MM.1S (cell line): Measurements from ENCODE around the gene IL20RB.

Source experiments
- DNase-seq: peaks from one replicate; pipeline ENCODE4 v3.0.0-alpha.2; 2015
- H2AFZ ChIP-seq: fragments of 300-600 bp; sonication (generic); 2 replicates; pipeline ENCODE4 v1.6.0; 2016; ENCODE audit warnings: antibody characterized with exemption, low read length
- H3F3A ChIP-seq: fragments of 300-600 bp; sonication (generic); 2 replicates; pipeline ENCODE4 v1.6.1; 2016; ENCODE audit warnings: mild to moderate bottlenecking, antibody characterized with exemption, low read length, moderate library complexity, mixed read lengths; ENCODE audit not compliant: insufficient read depth
- H3K27ac ChIP-seq: fragments of 300-600 bp; sonication (generic); 2 replicates; pipeline ENCODE4 v1.5.1; 2016; ENCODE audit warnings: mild to moderate bottlenecking, low read length
- H3K27me3 ChIP-seq: fragments of 300-600 bp; sonication (generic); replicated peaks from 2 replicates; pipeline ENCODE4 v1.6.0; 2016; ENCODE audit warnings: low read length; ENCODE audit not compliant: insufficient read depth
- H3K36me3 ChIP-seq: fragments of 300-600 bp; sonication (generic); replicated peaks from 2 replicates; pipeline ENCODE4 v1.6.1; 2016; ENCODE audit warnings: mild to moderate bottlenecking, low read length, mixed read lengths; ENCODE audit not compliant: insufficient read depth
- H3K4me1 ChIP-seq: fragments of 300-600 bp; sonication (generic); 2 replicates; pipeline ENCODE4 v1.6.1; 2016; ENCODE audit warnings: low read length, mixed read lengths
- H3K4me2 ChIP-seq: fragments of 300-600 bp; sonication (generic); 2 replicates; pipeline ENCODE4 v1.6.0; 2016; ENCODE audit warnings: low read depth, low read length
- H3K4me3 ChIP-seq: fragments of 300-600 bp; sonication (generic); 2 replicates; pipeline ENCODE4 v1.5.1; 2016; ENCODE audit warnings: low read length, mixed read lengths
- H3K79me2 ChIP-seq: fragments of 300-600 bp; sonication (generic); 2 replicates; pipeline ENCODE4 v1.6.1; 2016; ENCODE audit warnings: mixed run types, low read length, mixed read lengths
- H3K9ac ChIP-seq: fragments of 300-600 bp; sonication (generic); 2 replicates; pipeline ENCODE4 v1.6.1; 2016; ENCODE audit warnings: low read length, mixed read lengths
- H3K9me2 ChIP-seq: fragments of 300-600 bp; sonication (generic); replicated peaks from 2 replicates; pipeline ENCODE4 v1.6.1; 2016; ENCODE audit warnings: mild to moderate bottlenecking, low read length, mixed read lengths; ENCODE audit not compliant: insufficient read depth
- H3K9me3 ChIP-seq: fragments of 300-600 bp; sonication (generic); replicated peaks from 2 replicates; pipeline ENCODE4 v1.6.1; 2016; ENCODE audit warnings: mild to moderate bottlenecking, low read length, mixed read lengths; ENCODE audit not compliant: insufficient read depth
- H4K20me1 ChIP-seq: fragments of 300-600 bp; sonication (generic); 2 replicates; pipeline ENCODE4 v1.6.1; 2016; ENCODE audit warnings: mild to moderate bottlenecking, low read length, moderate library complexity, mixed read lengths; ENCODE audit not compliant: insufficient read depth
- EZH2 ChIP-seq: fragments of 300-600 bp; sonication (generic); optimal IDR thresholded peaks from 2 replicates; pipeline ENCODE3; 2017; ENCODE audit warnings: low read depth, mild to moderate bottlenecking, antibody characterized with exemption, low read length, mixed read lengths
- EZH2phosphoT487 ChIP-seq: fragments of 300-600 bp; sonication (generic); IDR thresholded peaks from 2 replicates; pipeline ENCODE4 v1.6.1; 2018; ENCODE audit warnings: antibody characterized with exemption, low read length
- TF ChIP-seq, protein P1 (sequence below): fragments of 300-600 bp; sonication (generic); IDR thresholded peaks from 2 replicates; pipeline ENCODE4 v1.5.1; 2016; ENCODE audit warnings: antibody characterized with exemption, low read length, mixed read lengths

The IL20RB gene

DNA sequence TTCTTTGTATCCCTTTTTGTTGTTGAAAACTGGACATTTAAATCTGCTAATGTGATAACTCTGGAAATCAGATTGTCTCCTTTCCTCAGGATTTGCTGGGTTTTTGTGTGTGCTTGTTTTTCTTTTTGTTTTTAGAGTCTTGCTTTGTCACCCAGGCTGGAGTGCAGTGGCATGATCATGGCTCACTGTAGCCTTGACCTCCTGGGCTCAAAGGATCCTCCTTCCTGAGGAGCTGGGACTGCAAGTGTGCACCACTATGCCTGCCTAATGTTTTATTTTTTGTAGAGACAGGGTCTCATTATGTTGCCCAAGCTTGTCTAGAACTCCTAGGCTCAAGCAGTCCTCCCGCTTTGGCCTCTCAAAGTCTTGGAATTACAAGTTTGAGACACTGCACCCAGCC is 44.6 kb upstream of the IL20RB start:
- H2AFZ ChIP-seq, result no peak overlapping the region
- no peak for DNase-seq
- H3K27me3 ChIP-seq, result no peaks in the 10 kb centered on the region
- no peak for TF ChIP-seq EZH2phosphoT487
- TF ChIP-seq EZH2, result no peak
- TF ChIP-seq, protein P1, sequence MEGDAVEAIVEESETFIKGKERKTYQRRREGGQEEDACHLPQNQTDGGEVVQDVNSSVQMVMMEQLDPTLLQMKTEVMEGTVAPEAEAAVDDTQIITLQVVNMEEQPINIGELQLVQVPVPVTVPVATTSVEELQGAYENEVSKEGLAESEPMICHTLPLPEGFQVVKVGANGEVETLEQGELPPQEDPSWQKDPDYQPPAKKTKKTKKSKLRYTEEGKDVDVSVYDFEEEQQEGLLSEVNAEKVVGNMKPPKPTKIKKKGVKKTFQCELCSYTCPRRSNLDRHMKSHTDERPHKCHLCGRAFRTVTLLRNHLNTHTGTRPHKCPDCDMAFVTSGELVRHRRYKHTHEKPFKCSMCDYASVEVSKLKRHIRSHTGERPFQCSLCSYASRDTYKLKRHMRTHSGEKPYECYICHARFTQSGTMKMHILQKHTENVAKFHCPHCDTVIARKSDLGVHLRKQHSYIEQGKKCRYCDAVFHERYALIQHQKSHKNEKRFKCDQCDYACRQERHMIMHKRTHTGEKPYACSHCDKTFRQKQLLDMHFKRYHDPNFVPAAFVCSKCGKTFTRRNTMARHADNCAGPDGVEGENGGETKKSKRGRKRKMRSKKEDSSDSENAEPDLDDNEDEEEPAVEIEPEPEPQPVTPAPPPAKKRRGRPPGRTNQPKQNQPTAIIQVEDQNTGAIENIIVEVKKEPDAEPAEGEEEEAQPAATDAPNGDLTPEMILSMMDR, result no peak
- no peaks in the 10 kb centered on the region for H3K36me3 ChIP-seq
- no peak overlapping the region for H3K4me3 ChIP-seq
- no peak overlapping the region for H3K4me2 ChIP-seq
- peaks cover 14% of the 10 kb centered on the region for H3K4me1 ChIP-seq
- no peak overlapping the region for H3K27ac ChIP-seq
- H3K79me2 ChIP-seq, result peaks cover 88% of the 10 kb centered on the region
- no peaks in the 10 kb centered on the region for H4K20me1 ChIP-seq
- H3F3A ChIP-seq, result peaks cover 12% of the 10 kb centered on the region
- no peak overlapping the region for H3K9ac ChIP-seq
- H3K9me3 ChIP-seq, result no peaks in the 10 kb centered on the region
- H3K9me2 ChIP-seq, result no peaks in the 10 kb centered on the region

DNA sequence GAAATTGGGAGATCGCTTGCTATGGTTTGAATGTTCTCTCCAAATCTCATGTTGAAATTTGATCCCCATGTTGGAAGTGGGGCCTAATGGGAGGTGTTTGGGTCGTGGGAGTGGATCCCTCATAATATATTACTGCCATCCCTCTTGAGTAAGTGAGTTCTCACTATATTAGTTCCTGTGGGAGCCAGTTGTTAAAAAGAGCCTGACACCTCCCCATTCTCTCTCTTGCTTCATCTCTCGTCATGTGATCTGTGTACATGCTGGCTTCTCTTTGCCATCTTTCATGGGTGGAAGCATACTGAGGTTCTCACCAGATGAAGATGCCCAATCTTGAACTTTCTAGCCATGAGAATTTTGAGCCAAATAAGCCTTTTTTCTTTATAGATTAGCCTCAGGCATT is 43.0 kb upstream of the IL20RB start:
- no peaks in the 10 kb centered on the region for H3K27me3 ChIP-seq
- no peaks in the 10 kb centered on the region for H4K20me1 ChIP-seq
- DNase-seq, result no peak
- no peak overlapping the region for H3K4me3 ChIP-seq
- H3K9me3 ChIP-seq, result no peaks in the 10 kb centered on the region
- no peaks in the 10 kb centered on the region for H3K4me1 ChIP-seq
- H3K9ac ChIP-seq, result no peak overlapping the region
- H3K79me2 ChIP-seq, result peaks cover 87% of the 10 kb centered on the region
- no peak overlapping the region for H3K27ac ChIP-seq
- no peaks in the 10 kb centered on the region for H3K9me2 ChIP-seq
- H2AFZ ChIP-seq, result no peak overlapping the region
- TF ChIP-seq EZH2phosphoT487 (no peak), EZH2 (no peak)
- TF ChIP-seq, protein P1, result no peak
- no peaks in the 10 kb centered on the region for H3F3A ChIP-seq
- no peak overlapping the region for H3K4me2 ChIP-seq
- no peaks in the 10 kb centered on the region for H3K36me3 ChIP-seq

DNA sequence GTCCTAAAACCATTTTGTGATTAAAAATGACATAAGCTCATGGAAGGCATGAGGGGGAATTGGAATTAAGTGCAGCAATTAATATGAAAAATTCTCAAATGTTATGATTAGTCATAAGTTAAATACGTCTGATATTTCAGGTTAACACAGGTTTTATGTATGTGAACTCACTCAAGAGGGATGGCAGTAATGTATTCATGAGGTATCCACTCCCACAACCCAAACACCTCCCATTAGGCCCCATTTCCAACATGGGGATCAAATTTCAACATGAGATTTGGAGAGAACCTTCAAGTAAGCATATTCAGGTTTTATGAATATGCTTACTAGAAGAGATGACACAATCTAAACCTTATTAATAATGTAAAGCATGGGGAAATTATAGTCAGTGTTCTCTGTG is 41.6 kb upstream of the IL20RB start:
- Histone ChIP-seq H3K9ac (no peak overlapping the region), H3K36me3 (no peaks in the 10 kb centered on the region), H3K9me3 (no peaks in the 10 kb centered on the region), H3F3A (no peaks in the 10 kb centered on the region), H3K27me3 (no peaks in the 10 kb centered on the region), H3K4me1 (no peaks in the 10 kb centered on the region), H3K4me3 (no peak overlapping the region), H2AFZ (no peak overlapping the region), H3K4me2 (no peak overlapping the region), H3K9me2 (no peaks in the 10 kb centered on the region), H3K27ac (no peak overlapping the region), H4K20me1 (no peaks in the 10 kb centered on the region), H3K79me2 (peaks cover 79% of the 10 kb centered on the region)
- no peak for DNase-seq
- no peak for TF ChIP-seq EZH2phosphoT487
- TF ChIP-seq EZH2, result no peak
- TF ChIP-seq, protein P1, result no peak
